ENCODE results near the gene SELENOP.

GRCh38 chr5:42787845-42788244 lies 23.8 kb downstream of the SELENOP start:
- TF ChIP-seq EZH2 (IDR thresholded peaks at IDR 0.05; ENCODE audit: insufficient read depth, poor library complexity, severe bottlenecking) = no peak
- no peak for TF ChIP-seq EZH2phosphoT487 (IDR thresholded peaks at IDR 0.05; ENCODE audit: insufficient read depth, low read depth)

Measured in GM23248 (cell line).